Ovary (tissue), 3 donors: ENCODE data around the gene NFIA.

ENCODE experiments used
- EP300 ChIP-seq: sonication (generic); formaldehyde crosslinking; IDR thresholded peaks from one replicate; pipeline ENCODE4 v1.6.1; 2017; ENCODE audit warnings: antibody characterized with exemption
- TF ChIP-seq, protein P1 (sequence below), 3 donors: fragments of 450-650 bp in 2 of 3; fragments of 200-600 bp in 1 of 3; IDR thresholded peaks; one replicate each; pipeline versions ENCODE4 v1.5.1 to v1.8.0; 2016 to 2022; ENCODE audit warnings: antibody characterized with exemption in 3 of 3, mild to moderate bottlenecking in 1 of 3
- donor health status: DM: no; HTN: no; CAD: no.

DNA sequence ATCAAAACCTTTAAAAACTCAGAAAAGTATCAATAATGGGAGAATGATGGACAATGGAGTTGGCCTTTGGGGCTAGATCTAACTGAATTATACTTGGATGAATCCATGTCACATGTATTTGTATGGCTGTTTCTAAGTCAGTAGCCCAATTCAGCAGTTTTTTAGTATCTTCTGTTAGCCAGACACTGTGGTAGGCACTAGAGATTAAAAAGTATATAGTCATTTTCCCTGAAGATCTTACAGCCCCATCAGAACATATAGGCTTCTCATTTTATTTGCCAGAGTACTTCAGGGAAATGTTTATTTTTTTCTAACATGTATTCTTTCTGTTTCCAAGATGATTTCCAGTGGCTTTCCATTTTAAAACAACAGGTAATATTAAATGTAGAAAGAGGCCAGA, 273.7 kb downstream of the NFIA start:
- TF ChIP-seq, protein P1, sequence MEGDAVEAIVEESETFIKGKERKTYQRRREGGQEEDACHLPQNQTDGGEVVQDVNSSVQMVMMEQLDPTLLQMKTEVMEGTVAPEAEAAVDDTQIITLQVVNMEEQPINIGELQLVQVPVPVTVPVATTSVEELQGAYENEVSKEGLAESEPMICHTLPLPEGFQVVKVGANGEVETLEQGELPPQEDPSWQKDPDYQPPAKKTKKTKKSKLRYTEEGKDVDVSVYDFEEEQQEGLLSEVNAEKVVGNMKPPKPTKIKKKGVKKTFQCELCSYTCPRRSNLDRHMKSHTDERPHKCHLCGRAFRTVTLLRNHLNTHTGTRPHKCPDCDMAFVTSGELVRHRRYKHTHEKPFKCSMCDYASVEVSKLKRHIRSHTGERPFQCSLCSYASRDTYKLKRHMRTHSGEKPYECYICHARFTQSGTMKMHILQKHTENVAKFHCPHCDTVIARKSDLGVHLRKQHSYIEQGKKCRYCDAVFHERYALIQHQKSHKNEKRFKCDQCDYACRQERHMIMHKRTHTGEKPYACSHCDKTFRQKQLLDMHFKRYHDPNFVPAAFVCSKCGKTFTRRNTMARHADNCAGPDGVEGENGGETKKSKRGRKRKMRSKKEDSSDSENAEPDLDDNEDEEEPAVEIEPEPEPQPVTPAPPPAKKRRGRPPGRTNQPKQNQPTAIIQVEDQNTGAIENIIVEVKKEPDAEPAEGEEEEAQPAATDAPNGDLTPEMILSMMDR (IDR thresholded peaks at IDR 0.05): no peak
- no peak for TF ChIP-seq EP300
